GM19463 (cell line): ENCODE data around the gene DYNLT1.
"Not testable (repeated sequence)": the region's sequence is repeated elsewhere in the genome, so short reads cannot be mapped to it uniquely, and the experiment has no call there.

Experiments used
- ATAC-seq: cut with Tn5 transposase; IDR thresholded peaks from one replicate; pipeline ENCODE4 v1.9.1; 2021; ENCODE audit warnings: mild to moderate bottlenecking, moderate library complexity; ENCODE audit not compliant: unreplicated experiment

DYNLT1 gene

GRCh38 chr6:158644231-158645063 is at the start of gene DYNLT1:
TSS of gene DYNLT1 (minus strand) at chr6:158644743. CDS start at chr6:158644708, 35 bp downstream.
- peak; percentile 54 for ATAC-seq

GRCh38 chr6:158688860-158689259 is 44.3 kb upstream of the DYNLT1 start:
- ATAC-seq, result no peak

- no peak for ATAC-seq
These were observed 43.0 kb upstream of the DYNLT1 start for GRCh38 chr6:158687506-158687905.

- peak; percentile 63 for ATAC-seq
These were observed 42.3 kb upstream of the DYNLT1 start for GRCh38 chr6:158686791-158687381.

GRCh38 chr6:158686311-158686710 is 41.8 kb upstream of the DYNLT1 start:
- no peak for ATAC-seq

GRCh38 chr6:158684745-158685324 is 40.3 kb upstream of the DYNLT1 start:
- no peak for ATAC-seq

- no peak for ATAC-seq
These were observed 39.8 kb upstream of the DYNLT1 start for GRCh38 chr6:158684311-158684710.

- ATAC-seq, result no peak
These were observed 35.9 kb upstream of the DYNLT1 start for GRCh38 chr6:158680481-158680880.

GRCh38 chr6:158680015-158680414 is 35.5 kb upstream of the DYNLT1 start:
- ATAC-seq, result no peak

- ATAC-seq, result no peak
These were observed 33.5 kb upstream of the DYNLT1 start for GRCh38 chr6:158677906-158678578.

GRCh38 chr6:158677094-158677493 is 32.6 kb upstream of the DYNLT1 start:
- ATAC-seq, result not testable (repeated sequence)

GRCh38 chr6:158674342-158675131 is 30.0 kb upstream of the DYNLT1 start:
- no peak for ATAC-seq

GRCh38 chr6:158672726-158673125 is 28.2 kb upstream of the DYNLT1 start:
- ATAC-seq, result no peak

- ATAC-seq, result not testable (repeated sequence)
These were observed 27.6 kb upstream of the DYNLT1 start for GRCh38 chr6:158672119-158672518.

- ATAC-seq, result no peak
These were observed 24.8 kb upstream of the DYNLT1 start for GRCh38 chr6:158669145-158670035.

- ATAC-seq, result no peak
These were observed 24.2 kb upstream of the DYNLT1 start for GRCh38 chr6:158668707-158669103.

GRCh38 chr6:158667360-158667981 is 22.9 kb upstream of the DYNLT1 start:
- no peak for ATAC-seq

GRCh38 chr6:158666628-158667359 is 22.3 kb upstream of the DYNLT1 start:
- ATAC-seq, result no peak

- ATAC-seq, result no peak
These were observed 20.8 kb upstream of the DYNLT1 start for GRCh38 chr6:158665332-158665731.
